Neural cell (in vitro differentiated cells): ENCODE results near the gene EIF4A3.

Experiments
- EZH2 ChIP-seq: fragments of 200-600, 300-800 bp; shearing (Covaris generic), sonication (generic); IDR thresholded peaks from 2 replicates; pipeline ENCODE4 v1.6.1; 2014; ENCODE audit warnings: antibody characterized with exemption, low read length, borderline replicate concordance, mild to moderate bottlenecking; ENCODE audit not compliant: insufficient read depth, poor library complexity, severe bottlenecking
- MXI1 ChIP-seq: fragments of 450-650 bp; conservative IDR thresholded peaks from 2 replicates; pipeline ENCODE4 v1.6.1; 2014; ENCODE audit warnings: antibody characterized with exemption, mild to moderate bottlenecking; ENCODE audit not compliant: poor library complexity, severe bottlenecking
- RAD21 ChIP-seq: fragments of 450-650 bp; conservative IDR thresholded peaks from 2 replicates; pipeline ENCODE4 v1.6.1; 2014; ENCODE audit warnings: antibody characterized with exemption, mild to moderate bottlenecking, moderate library complexity
- TF ChIP-seq, protein P1 (sequence below): fragments of 450-650 bp; IDR thresholded peaks from 2 replicates; pipeline ENCODE4 v1.5.1; 2014; ENCODE audit warnings: antibody characterized with exemption, mild to moderate bottlenecking, moderate library complexity; ENCODE audit not compliant: poor library complexity, severe bottlenecking

- TF ChIP-seq EZH2 (no peak), RAD21 (no peak), MXI1 (no peak)
- TF ChIP-seq, protein P1, sequence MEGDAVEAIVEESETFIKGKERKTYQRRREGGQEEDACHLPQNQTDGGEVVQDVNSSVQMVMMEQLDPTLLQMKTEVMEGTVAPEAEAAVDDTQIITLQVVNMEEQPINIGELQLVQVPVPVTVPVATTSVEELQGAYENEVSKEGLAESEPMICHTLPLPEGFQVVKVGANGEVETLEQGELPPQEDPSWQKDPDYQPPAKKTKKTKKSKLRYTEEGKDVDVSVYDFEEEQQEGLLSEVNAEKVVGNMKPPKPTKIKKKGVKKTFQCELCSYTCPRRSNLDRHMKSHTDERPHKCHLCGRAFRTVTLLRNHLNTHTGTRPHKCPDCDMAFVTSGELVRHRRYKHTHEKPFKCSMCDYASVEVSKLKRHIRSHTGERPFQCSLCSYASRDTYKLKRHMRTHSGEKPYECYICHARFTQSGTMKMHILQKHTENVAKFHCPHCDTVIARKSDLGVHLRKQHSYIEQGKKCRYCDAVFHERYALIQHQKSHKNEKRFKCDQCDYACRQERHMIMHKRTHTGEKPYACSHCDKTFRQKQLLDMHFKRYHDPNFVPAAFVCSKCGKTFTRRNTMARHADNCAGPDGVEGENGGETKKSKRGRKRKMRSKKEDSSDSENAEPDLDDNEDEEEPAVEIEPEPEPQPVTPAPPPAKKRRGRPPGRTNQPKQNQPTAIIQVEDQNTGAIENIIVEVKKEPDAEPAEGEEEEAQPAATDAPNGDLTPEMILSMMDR, result no peak
Observed at GRCh38 chr17:80084773-80085172, 62.2 kb downstream of the EIF4A3 start.
